ENCODE measurements around the gene AFAP1. TPM values are rescaled to one million over a fixed set of nuclear protein-coding genes. Genes with fewer than 3 reads are reported as not detected.
A peak's percentile ranks its signal among the peaks of the same experiment; 100 is the strongest.

The AFAP1 gene
- total and polyA plus RNA-seq, 2 experiments from 2014 or later: 10.5 to 31.9 TPM

DNA sequence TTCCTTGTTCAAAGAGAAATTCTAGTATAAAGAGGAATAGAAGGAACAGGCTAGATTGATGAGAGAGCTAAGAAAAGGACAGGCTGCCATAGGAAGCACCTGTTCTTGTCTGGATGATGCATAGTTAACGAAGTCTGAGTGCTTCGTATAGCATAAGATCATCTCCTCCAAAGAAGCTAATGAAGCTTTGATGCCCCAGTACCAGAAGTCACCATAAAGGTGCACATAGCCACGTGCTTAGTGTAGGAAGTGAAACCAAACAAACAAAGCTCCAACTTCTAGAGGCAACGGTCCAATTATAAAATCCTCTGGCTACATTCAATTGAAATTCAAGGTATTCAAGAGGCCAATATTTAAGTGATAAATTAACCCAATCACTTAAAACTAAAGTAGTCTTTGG lies 31.0 kb downstream of the AFAP1 start:
- H3K27ac ChIP-seq: no peak overlapping the region
- H3K36me3 ChIP-seq: no peaks in the 10 kb centered on the region
- no peaks in the 10 kb centered on the region for H3K27me3 ChIP-seq
- DNase-seq (ENCODE audit: low read depth in 1 of 2, low spot score in 1 of 2): no peak
- H3K9me3 ChIP-seq (ENCODE audit: low read depth): no peaks in the 10 kb centered on the region
- no peak overlapping the region for H3K4me3 ChIP-seq
- peaks cover 54% of the 10 kb centered on the region for H3K4me1 ChIP-seq (ENCODE audit: low read depth)
- TF ChIP-seq, protein P1, sequence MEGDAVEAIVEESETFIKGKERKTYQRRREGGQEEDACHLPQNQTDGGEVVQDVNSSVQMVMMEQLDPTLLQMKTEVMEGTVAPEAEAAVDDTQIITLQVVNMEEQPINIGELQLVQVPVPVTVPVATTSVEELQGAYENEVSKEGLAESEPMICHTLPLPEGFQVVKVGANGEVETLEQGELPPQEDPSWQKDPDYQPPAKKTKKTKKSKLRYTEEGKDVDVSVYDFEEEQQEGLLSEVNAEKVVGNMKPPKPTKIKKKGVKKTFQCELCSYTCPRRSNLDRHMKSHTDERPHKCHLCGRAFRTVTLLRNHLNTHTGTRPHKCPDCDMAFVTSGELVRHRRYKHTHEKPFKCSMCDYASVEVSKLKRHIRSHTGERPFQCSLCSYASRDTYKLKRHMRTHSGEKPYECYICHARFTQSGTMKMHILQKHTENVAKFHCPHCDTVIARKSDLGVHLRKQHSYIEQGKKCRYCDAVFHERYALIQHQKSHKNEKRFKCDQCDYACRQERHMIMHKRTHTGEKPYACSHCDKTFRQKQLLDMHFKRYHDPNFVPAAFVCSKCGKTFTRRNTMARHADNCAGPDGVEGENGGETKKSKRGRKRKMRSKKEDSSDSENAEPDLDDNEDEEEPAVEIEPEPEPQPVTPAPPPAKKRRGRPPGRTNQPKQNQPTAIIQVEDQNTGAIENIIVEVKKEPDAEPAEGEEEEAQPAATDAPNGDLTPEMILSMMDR (IDR thresholded peaks at IDR 0.05; ENCODE audit: low read depth, low read length): no peak

DNA sequence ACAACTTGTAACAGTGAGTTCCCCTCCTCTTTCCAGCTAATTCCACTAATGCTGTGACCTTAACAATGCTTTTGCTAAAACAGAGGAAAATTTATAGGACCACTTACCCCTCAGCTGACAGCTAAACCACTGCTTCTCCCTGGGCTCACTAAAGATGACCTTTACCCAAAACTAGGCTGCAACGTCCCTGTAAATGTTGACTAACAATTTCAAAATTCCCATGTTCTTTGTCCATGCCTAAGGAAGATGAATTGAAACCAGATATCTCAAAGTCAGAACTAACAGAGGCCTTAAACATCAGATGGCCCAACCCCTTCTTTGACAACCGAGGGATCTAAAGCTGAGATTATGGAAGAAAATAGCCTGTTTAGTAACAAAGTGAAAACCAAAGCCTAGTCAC lies 32.5 kb downstream of the AFAP1 start:
- Histone ChIP-seq H3K4me3 (no peak overlapping the region), H3K9me3 (ENCODE audit: low read depth) (no peaks in the 10 kb centered on the region), H3K27me3 (no peaks in the 10 kb centered on the region), H3K4me1 (ENCODE audit: low read depth) (peaks cover 65% of the 10 kb centered on the region), H3K27ac (peak overlapping the region; percentile 77), H3K36me3 (no peaks in the 10 kb centered on the region)
- TF ChIP-seq, protein P1 (IDR thresholded peaks at IDR 0.05; ENCODE audit: low read depth, low read length): no peak
- DNase-seq (ENCODE audit: low read depth in 1 of 2, low spot score in 1 of 2): no peak

DNA sequence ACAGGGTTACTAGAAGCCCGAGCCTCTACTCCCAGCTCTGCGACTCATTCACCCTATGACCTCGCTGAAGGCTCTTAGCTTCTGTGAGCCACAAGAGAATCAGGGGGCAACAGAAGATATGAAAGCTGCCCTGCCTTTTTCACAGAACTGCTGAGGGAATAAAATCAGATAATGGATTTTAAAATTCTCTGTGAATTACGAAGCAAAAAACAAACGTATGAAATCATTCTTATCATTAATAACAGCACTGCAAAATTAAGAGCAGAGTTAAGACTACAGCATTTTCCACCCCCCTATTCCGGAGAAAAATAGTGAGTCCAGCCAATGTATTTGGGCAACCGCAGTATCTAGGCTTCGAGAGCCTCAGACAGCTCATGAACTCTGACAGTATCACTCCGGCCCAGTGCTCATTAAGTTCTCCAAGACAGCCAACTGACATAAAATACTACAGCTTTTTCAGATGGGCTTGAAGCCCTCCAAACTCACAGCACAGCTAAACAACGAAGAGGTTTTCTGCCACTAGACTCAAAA lies 33.4 kb downstream of the AFAP1 start:
- no peak overlapping the region for H3K4me3 ChIP-seq
- peak in 1 of 2 donors; percentile 47 for DNase-seq (ENCODE audit: low read depth in 1 of 2, low spot score in 1 of 2)
- no peaks in the 10 kb centered on the region for H3K9me3 ChIP-seq (ENCODE audit: low read depth)
- peak overlapping the region; percentile 77 for H3K27ac ChIP-seq
- H3K27me3 ChIP-seq: no peaks in the 10 kb centered on the region
- TF ChIP-seq, protein P1 (IDR thresholded peaks at IDR 0.05; ENCODE audit: low read depth, low read length): no peak
- H3K4me1 ChIP-seq (ENCODE audit: low read depth): peaks cover 62% of the 10 kb centered on the region
- no peaks in the 10 kb centered on the region for H3K36me3 ChIP-seq

DNA sequence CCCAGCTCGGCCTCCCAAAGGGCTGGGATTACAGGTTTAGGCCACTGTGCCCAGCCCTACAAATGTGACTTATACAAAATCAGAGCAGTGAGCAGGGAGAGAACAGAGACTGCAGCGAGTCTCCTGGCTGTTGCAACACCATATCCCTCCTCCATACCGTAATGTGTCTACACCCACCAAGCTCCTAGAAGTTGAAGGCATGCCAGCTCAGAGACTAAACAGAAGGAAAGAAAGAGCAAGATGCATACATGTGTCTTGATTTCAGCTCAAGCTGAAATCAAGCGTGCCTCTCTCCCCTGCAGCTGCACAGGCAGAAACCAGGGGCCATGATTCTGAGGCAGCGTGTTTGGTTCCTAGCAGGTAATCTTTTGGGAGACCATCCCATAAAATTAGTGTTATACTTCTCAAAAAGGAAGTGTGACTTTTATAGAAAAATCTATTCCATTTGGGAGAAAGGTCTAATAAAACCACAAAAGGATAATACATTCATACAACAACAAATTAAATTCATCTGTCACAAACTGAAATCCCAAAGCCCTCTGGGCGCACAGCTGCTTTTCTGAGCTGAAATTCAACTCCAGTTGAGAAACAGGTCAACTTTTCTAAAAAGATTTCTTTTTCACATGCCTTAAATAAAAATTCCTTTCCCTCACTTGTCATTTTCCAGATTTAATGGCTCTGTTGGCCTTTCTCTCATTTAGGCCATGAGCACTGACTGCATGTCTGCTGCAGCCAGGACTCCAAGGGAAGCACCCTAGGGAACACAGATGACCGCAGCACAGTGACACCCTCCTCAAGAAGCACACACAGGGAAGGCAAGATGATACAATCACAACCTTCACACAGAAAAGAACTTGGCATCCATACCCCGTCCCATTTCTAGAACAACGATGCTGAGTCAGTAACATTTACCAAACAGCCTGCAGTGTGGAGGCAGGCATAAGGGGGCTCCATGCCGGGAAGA lies 34.4 kb downstream of the AFAP1 start:
- Histone ChIP-seq H3K27me3 (no peaks in the 10 kb centered on the region), H3K4me1 (ENCODE audit: low read depth) (peaks cover 62% of the 10 kb centered on the region), H3K36me3 (no peaks in the 10 kb centered on the region), H3K27ac (peak overlapping the region; percentile 77), H3K4me3 (no peak overlapping the region), H3K9me3 (ENCODE audit: low read depth) (no peaks in the 10 kb centered on the region)
- TF ChIP-seq, protein P1 (IDR thresholded peaks at IDR 0.05; ENCODE audit: low read depth, low read length): no peak
- peak in 1 of 2 donors; percentile 97 for DNase-seq (ENCODE audit: low read depth in 1 of 2, low spot score in 1 of 2)

DNA sequence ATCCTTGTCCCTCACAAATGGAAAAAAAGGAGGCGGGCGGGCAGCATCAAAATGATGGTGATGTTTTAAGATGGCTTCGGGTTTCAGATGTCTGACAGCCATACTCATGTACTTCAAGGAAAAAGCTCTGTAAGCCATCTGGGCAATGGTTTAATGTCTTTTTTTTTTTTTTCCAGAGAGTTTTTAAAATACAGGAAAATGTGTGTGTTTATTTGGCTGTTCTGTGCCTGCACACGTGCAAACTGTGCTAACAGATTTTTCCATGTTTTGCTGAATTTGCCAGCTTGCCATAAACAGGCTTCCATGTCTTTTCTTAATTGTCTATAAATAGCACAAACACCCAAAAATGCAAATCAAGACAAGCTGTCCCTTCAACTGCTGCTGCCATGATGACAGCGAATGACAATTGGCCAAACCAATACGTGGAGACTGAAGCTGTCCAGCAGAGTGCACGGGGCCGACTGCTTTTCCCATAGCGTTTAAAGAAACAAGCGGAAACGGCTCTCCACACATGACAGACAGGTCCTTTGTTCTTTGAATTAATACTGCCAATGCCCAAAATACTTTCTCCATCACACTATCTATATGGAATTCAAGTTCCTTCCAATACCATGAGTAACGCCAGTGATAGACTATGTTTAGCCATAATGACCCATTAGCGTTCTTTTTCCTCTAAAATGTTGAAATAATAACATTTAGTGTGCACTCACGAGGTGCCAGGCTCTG lies 35.7 kb downstream of the AFAP1 start:
- TF ChIP-seq, protein P1 (IDR thresholded peaks at IDR 0.05; ENCODE audit: low read depth, low read length): no peak
- Histone ChIP-seq H3K36me3 (no peaks in the 10 kb centered on the region), H3K27ac (peak overlapping the region; percentile 77), H3K4me3 (no peak overlapping the region), H3K27me3 (no peaks in the 10 kb centered on the region), H3K9me3 (ENCODE audit: low read depth) (no peaks in the 10 kb centered on the region), H3K4me1 (ENCODE audit: low read depth) (peaks cover 67% of the 10 kb centered on the region)
- peak; percentile 45 to 88 for DNase-seq (ENCODE audit: low read depth in 1 of 2, low spot score in 1 of 2)

Data from cardiac muscle cell (in vitro differentiated cells and primary cell).